H9 (cell line): Measurements from ENCODE around the gene ZC3H7B. TPM values are rescaled to one million over a fixed set of nuclear protein-coding genes. Genes with fewer than 3 reads are reported as not detected.

ENCODE experiments used
- DNase-seq: peaks from one replicate; pipeline ENCODE4 v3.0.0-alpha.2; 2017
- H2AFZ ChIP-seq: one replicate; pipeline ENCODE4 v1.6.1; 2013; ENCODE audit warnings: mild to moderate bottlenecking, low read length, control low read depth, moderate library complexity
- H2AK5ac ChIP-seq: 2 replicates; pipeline ENCODE4 v1.6.1; 2013; ENCODE audit warnings: low read length, control low read depth, mixed read lengths; ENCODE audit not compliant: insufficient read length
- H2BK120ac ChIP-seq: one replicate; pipeline ENCODE4 v1.6.1; 2013; ENCODE audit warnings: low read depth, mild to moderate bottlenecking, low read length, control low read depth, inconsistent platforms; ENCODE audit not compliant: poor library complexity, severe bottlenecking
- H2BK12ac ChIP-seq: 2 replicates; pipeline ENCODE4 v1.6.1; 2013; ENCODE audit warnings: low read length, control low read depth, mixed read lengths, low read depth; ENCODE audit not compliant: insufficient read length
- H2BK15ac ChIP-seq: 2 replicates; pipeline ENCODE4 v1.6.1; 2013; ENCODE audit warnings: low read depth, low read length, control low read depth
- H2BK20ac ChIP-seq: one replicate; pipeline ENCODE4 v1.6.1; 2013; ENCODE audit warnings: low read depth, mild to moderate bottlenecking, low read length, control low read depth, inconsistent platforms; ENCODE audit not compliant: poor library complexity, severe bottlenecking
- H2BK5ac ChIP-seq: 2 replicates; pipeline ENCODE4 v1.6.1; 2013; ENCODE audit warnings: low read length, control low read depth, mixed read lengths; ENCODE audit not compliant: insufficient read length
- H3K14ac ChIP-seq: 2 replicates; pipeline ENCODE4 v1.6.1; 2013; ENCODE audit warnings: low read length, control low read depth; ENCODE audit not compliant: insufficient read depth
- H3K18ac ChIP-seq: 2 replicates; pipeline ENCODE4 v1.6.1; 2013; ENCODE audit warnings: low read depth, mild to moderate bottlenecking, mixed read lengths, low read length, control low read depth; ENCODE audit not compliant: insufficient read length
- H3K23ac ChIP-seq: 2 replicates; pipeline ENCODE4 v1.6.1; 2013; ENCODE audit warnings: low read length, control low read depth, mixed read lengths, low read depth; ENCODE audit not compliant: insufficient read length
- H3K23me2 ChIP-seq: 2 replicates; pipeline ENCODE4 v1.6.1; 2013; ENCODE audit warnings: low read depth, mild to moderate bottlenecking, mixed read lengths, low read length, control low read depth; ENCODE audit not compliant: insufficient read length, poor library complexity, severe bottlenecking
- H3K27ac ChIP-seq: 2 replicates; pipeline ENCODE4 v1.5.1; 2013; ENCODE audit warnings: low read length, control low read depth, mixed read lengths, low read depth; ENCODE audit not compliant: insufficient read length
- H3K27me3 ChIP-seq: 2 replicates; pipeline ENCODE4 v1.6.1; 2013; ENCODE audit warnings: low read length, control low read depth, inconsistent platforms; ENCODE audit not compliant: insufficient read depth
- H3K4ac ChIP-seq: 2 replicates; pipeline ENCODE4 v1.6.1; 2013; ENCODE audit warnings: low read depth, mild to moderate bottlenecking, control low read depth, inconsistent platforms, low read length, moderate library complexity
- H3K4me1 ChIP-seq: 2 replicates; pipeline ENCODE4 v1.6.1; 2013; ENCODE audit warnings: low read length, control low read depth, inconsistent platforms; ENCODE audit not compliant: insufficient read depth
- H3K4me2 ChIP-seq: 2 replicates; pipeline ENCODE4 v1.6.1; 2013; ENCODE audit warnings: low read length, control low read depth, mixed read lengths; ENCODE audit not compliant: insufficient read length, insufficient read depth
- H3K56ac ChIP-seq: 2 replicates; pipeline ENCODE4 v1.6.1; 2013; ENCODE audit warnings: low read depth, mild to moderate bottlenecking, mixed read lengths, low read length, control low read depth; ENCODE audit not compliant: insufficient read length
- H3K79me1 ChIP-seq: 2 replicates; pipeline ENCODE4 v1.6.1; 2013; ENCODE audit warnings: low read depth, mild to moderate bottlenecking, moderate library complexity, low read length, control low read depth, inconsistent platforms; ENCODE audit not compliant: insufficient read depth, poor library complexity, severe bottlenecking
- H3K79me2 ChIP-seq: 2 replicates; pipeline ENCODE4 v1.6.1; 2013; ENCODE audit warnings: low read length, control low read depth, inconsistent platforms; ENCODE audit not compliant: insufficient read depth
- H3K9ac ChIP-seq: 2 replicates; pipeline ENCODE4 v1.6.1; 2013; ENCODE audit warnings: low read length, control low read depth, mixed read lengths; ENCODE audit not compliant: insufficient read length; ENCODE audit errors: extremely low read depth
- H3K9me3 ChIP-seq: one replicate; pipeline ENCODE4 v1.6.1; 2013; ENCODE audit warnings: low read depth, low read length, inconsistent platforms; ENCODE audit not compliant: control insufficient read depth
- H3T11ph ChIP-seq: one replicate; pipeline ENCODE4 v1.6.1; 2013; ENCODE audit warnings: mild to moderate bottlenecking, low read length, control low read depth, inconsistent platforms
- H4K20me1 ChIP-seq: one replicate; pipeline ENCODE4 v1.6.1; 2013; ENCODE audit not compliant: control insufficient read depth, insufficient read length, insufficient read depth
- H4K5ac ChIP-seq: 2 replicates; pipeline ENCODE4 v1.6.1; 2013; ENCODE audit warnings: low read depth, mild to moderate bottlenecking, mixed read lengths, low read length, control low read depth; ENCODE audit not compliant: insufficient read length
- H4K8ac ChIP-seq: replicated peaks from 2 replicates; pipeline ENCODE4 v1.6.1; 2013; ENCODE audit warnings: low read length, control low read depth, mixed read lengths, low read depth; ENCODE audit not compliant: insufficient read length
- H4K91ac ChIP-seq: 2 replicates; pipeline ENCODE4 v1.6.1; 2013; ENCODE audit warnings: low read depth, mild to moderate bottlenecking, moderate library complexity, mixed read lengths, low read length, control low read depth; ENCODE audit not compliant: insufficient read length
- H3K27ac Mint-ChIP-seq, 3 experiments: 2 replicates in 2 of 3; 3 replicates in 1 of 3; pipeline ENCODE4 v1.8.0; 2020 to 2021; ENCODE audit warnings: mixed read lengths in 3 of 3, mild to moderate bottlenecking in 1 of 3, moderate library complexity in 1 of 3
- H3K27me3 Mint-ChIP-seq: 2 replicates; pipeline ENCODE4 v1.8.0; 2021; ENCODE audit warnings: low read depth, mild to moderate bottlenecking, moderate library complexity, mixed read lengths
- H3K36me3 Mint-ChIP-seq, 3 experiments: 2 replicates in 2 of 3; 3 replicates in 1 of 3; pipeline ENCODE4 v1.8.0; 2020 to 2021; ENCODE audit warnings: low read depth in 3 of 3, mixed read lengths in 3 of 3; ENCODE audit not compliant: insufficient read depth in 1 of 3
- H3K4me1 Mint-ChIP-seq, 2 experiments: 2 replicates each; pipeline ENCODE4 v1.8.0; 2020; ENCODE audit warnings: mixed read lengths in 2 of 2
- H3K4me3 Mint-ChIP-seq, 2 experiments: 2 replicates in 1 of 2; 3 replicates in 1 of 2; pipeline ENCODE4 v1.8.0; 2020 to 2021; ENCODE audit warnings: mild to moderate bottlenecking in 2 of 2, mixed read lengths in 2 of 2, moderate library complexity in 1 of 2
- H3K9me3 Mint-ChIP-seq, 2 experiments: 2 replicates in 1 of 2; 3 replicates in 1 of 2; pipeline ENCODE4 v1.8.0; 2020; ENCODE audit warnings: mild to moderate bottlenecking in 2 of 2, mixed read lengths in 2 of 2, moderate library complexity in 1 of 2
- CTCF ChIP-seq: fragments of 200-600 bp; sonication (generic); conservative IDR thresholded peaks from 3 replicates; pipeline ENCODE4 v1.8.0; 2021; ENCODE audit warnings: antibody characterized with exemption, mild to moderate bottlenecking
- WGBS: extraction: QIAGEN DNeasy Blood & Tissue Kit; methylation state at CpG from one replicate; pipeline ENCODE4 v1.1.7; 2013; ENCODE audit warnings: missing lambda C conversion rate, low lambda C conversion rate, mixed read lengths; ENCODE audit not compliant: insufficient read length; ENCODE audit errors: extremely low coverage; 5-methylcytosine and 5-hydroxymethylcytosine counted together
- total RNA-seq: library from RNA; stranded (reverse); gene quantifications from 2 replicates; pipeline ENCODE4 v1.2.1, GENCODE V29; 2021

ZC3H7B gene
- total RNA-seq, 1 experiment from 2014 or later: 69.3 TPM

DNA sequence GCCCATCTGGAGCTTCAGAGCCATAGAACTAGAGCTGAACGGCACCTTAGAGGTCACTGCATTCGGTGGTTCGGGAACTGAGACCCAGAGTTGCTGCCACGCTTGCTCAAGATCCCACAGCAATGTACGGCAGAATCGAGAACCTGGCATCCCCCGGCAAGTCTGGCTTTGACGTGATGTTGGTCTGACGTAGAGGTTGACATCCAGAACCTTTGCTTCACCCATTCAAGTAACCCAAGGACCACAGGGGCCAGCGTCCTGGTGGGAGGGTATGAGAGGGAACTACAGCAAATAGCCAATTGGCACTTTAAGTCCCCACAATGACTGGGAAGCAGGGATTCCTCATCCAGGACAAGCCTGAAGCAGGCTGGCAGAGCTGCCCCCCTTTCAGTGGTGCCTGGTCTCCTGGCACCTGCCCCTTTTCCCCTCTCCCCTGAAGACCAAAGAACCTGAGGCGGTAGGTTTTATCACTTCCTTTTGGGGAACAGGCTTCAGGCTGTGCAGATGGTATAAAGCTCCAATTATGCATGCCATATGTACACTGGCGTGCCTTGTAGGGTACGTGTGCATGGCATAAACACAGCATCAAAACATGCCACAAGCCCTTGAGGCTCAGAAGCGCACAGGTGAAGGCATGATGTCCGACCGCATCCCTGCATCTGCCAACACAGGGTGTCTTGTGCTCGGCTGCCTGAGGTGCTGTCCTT, 65.2 kb downstream of the ZC3H7B start:
- peaks cover 3% of the 10 kb centered on the region; the same call in 1 of the 2 replicates for H3K4me1 ChIP-seq
- H2BK120ac ChIP-seq: no peak overlapping the region
- H3K27me3 ChIP-seq: no peaks in the 10 kb centered on the region
- no peak overlapping the region for H2BK15ac ChIP-seq
- Mint-ChIP-seq H3K27me3 (peaks cover 9% of the 10 kb centered on the region; the same call in 1 of the 2 replicates), H3K9me3 (no peaks in the 10 kb centered on the region), H3K27ac (peak overlapping the region in 1 of 3 experiments; percentile 73; a peak in 1 of 7 replicates), H3K4me3 (no peak overlapping the region), H3K36me3 (peaks cover 0 to under 1% (median 0%) of the 10 kb centered on the region in 3 experiments; a peak in 1 of 7 replicates), H3K4me1 (peaks cover 16 to 26% of the 10 kb centered on the region in 2 experiments)
- no peak overlapping the region for H4K8ac ChIP-seq
- TF ChIP-seq CTCF: no peak
- H2BK20ac ChIP-seq: no peak overlapping the region
- H2AFZ ChIP-seq: no peak overlapping the region
- no peaks in the 10 kb centered on the region for H3K9me3 ChIP-seq
- no peak overlapping the region for H2BK5ac ChIP-seq
- no peak overlapping the region for H3K27ac ChIP-seq
- no peaks in the 10 kb centered on the region for H3K79me2 ChIP-seq
- WGBS: no CpG with 5 or more reads among the region's 17 CpGs
- H3K14ac ChIP-seq: no peak overlapping the region; the same call in 1 of the 2 replicates
- DNase-seq: no peak
- no peaks in the 10 kb centered on the region for H4K20me1 ChIP-seq
- H3K23ac ChIP-seq: no peak overlapping the region
- no peak overlapping the region for H4K91ac ChIP-seq
- no peak overlapping the region for H3K9ac ChIP-seq
- H3K4ac ChIP-seq: no peak overlapping the region
- no peak overlapping the region for H2BK12ac ChIP-seq
- H2AK5ac ChIP-seq: no peak overlapping the region
- no peak overlapping the region for H3K56ac ChIP-seq
- no peak overlapping the region for H3T11ph ChIP-seq
- no peaks in the 10 kb centered on the region for H3K79me1 ChIP-seq
- H3K23me2 ChIP-seq: no peaks in the 10 kb centered on the region
- no peak overlapping the region for H3K4me2 ChIP-seq
- no peak overlapping the region for H3K18ac ChIP-seq
- no peak overlapping the region for H4K5ac ChIP-seq
